Panc1 (cell line): ENCODE results near the gene PPP1R9A.

Experiments
- POLR2AphosphoS5 ChIP-seq: IDR thresholded peaks from 2 replicates; pipeline ENCODE4 v1.6.1; 2012; ENCODE audit warnings: mild to moderate bottlenecking, low read depth, low read length, moderate library complexity
- TCF7L2 ChIP-seq: IDR thresholded peaks from 2 replicates; pipeline ENCODE4 v1.6.1; 2011; ENCODE audit warnings: mild to moderate bottlenecking, low read depth, low read length, inconsistent platforms
- TF ChIP-seq, protein P1 (sequence below): fragments of 450-650 bp; IDR thresholded peaks from 2 replicates; pipeline ENCODE4 v1.5.1; 2017; ENCODE audit warnings: mild to moderate bottlenecking

DNA sequence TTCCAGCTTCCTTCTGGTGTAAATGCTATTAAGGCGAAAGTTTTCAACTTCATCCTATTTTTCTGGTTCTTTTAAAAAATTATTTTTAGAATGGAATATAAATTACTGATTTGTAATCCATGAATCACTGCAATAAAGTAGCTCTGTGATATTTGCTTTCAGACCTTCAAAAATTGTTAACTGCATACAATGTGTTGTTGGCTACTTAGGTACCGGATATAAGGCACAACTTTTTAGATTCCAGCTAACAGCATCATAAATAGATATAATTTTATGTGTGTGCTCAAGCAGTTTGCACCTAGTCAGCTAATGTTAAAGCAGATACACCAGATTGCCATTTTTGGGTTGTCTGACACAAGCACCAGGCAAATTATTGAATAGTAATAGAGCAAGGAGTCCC lies 358.2 kb downstream of the PPP1R9A start:
- TF ChIP-seq, protein P1, sequence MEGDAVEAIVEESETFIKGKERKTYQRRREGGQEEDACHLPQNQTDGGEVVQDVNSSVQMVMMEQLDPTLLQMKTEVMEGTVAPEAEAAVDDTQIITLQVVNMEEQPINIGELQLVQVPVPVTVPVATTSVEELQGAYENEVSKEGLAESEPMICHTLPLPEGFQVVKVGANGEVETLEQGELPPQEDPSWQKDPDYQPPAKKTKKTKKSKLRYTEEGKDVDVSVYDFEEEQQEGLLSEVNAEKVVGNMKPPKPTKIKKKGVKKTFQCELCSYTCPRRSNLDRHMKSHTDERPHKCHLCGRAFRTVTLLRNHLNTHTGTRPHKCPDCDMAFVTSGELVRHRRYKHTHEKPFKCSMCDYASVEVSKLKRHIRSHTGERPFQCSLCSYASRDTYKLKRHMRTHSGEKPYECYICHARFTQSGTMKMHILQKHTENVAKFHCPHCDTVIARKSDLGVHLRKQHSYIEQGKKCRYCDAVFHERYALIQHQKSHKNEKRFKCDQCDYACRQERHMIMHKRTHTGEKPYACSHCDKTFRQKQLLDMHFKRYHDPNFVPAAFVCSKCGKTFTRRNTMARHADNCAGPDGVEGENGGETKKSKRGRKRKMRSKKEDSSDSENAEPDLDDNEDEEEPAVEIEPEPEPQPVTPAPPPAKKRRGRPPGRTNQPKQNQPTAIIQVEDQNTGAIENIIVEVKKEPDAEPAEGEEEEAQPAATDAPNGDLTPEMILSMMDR = no peak
- TF ChIP-seq TCF7L2 (no peak), POLR2AphosphoS5 (no peak)
